Mesenchymal stem cell (in vitro differentiated cells and primary cell): ENCODE data around the gene RASL10A.

Source experiments
- DNase-seq: peaks from one replicate; pipeline ENCODE4 v3.0.0-alpha.2; 2013
- H2AFZ ChIP-seq: one replicate; pipeline ENCODE4 v1.6.1; 2013; ENCODE audit warnings: low read depth, mild to moderate bottlenecking, control low read depth, inconsistent platforms, low read length, moderate library complexity
- H2AK5ac ChIP-seq: 2 replicates; pipeline ENCODE4 v1.6.1; 2013; ENCODE audit warnings: low read length, moderate library complexity, mild to moderate bottlenecking, inconsistent platforms; ENCODE audit not compliant: severe bottlenecking
- H2BK120ac ChIP-seq: one replicate; pipeline ENCODE4 v1.6.1; 2013; ENCODE audit warnings: low read depth, mild to moderate bottlenecking, inconsistent platforms, low read length, moderate library complexity
- H2BK12ac ChIP-seq, 2 experiments: one replicate each; pipeline ENCODE4 v1.6.1; 2013; ENCODE audit warnings: inconsistent platforms in 2 of 2, low read length in 2 of 2, mild to moderate bottlenecking in 2 of 2, moderate library complexity in 2 of 2, control low read depth in 1 of 2
- H2BK15ac ChIP-seq: one replicate; pipeline ENCODE4 v1.6.1; 2013; ENCODE audit warnings: mild to moderate bottlenecking, low read depth, inconsistent platforms; ENCODE audit not compliant: poor library complexity, severe bottlenecking
- H2BK5ac ChIP-seq: 2 replicates; pipeline ENCODE4 v1.6.1; 2013; ENCODE audit warnings: low read depth, mild to moderate bottlenecking, low read length, control low read depth, inconsistent platforms; ENCODE audit not compliant: poor library complexity, severe bottlenecking
- H3K14ac ChIP-seq, 2 experiments: one replicate each; pipeline ENCODE4 v1.6.1; 2013; ENCODE audit warnings: inconsistent platforms in 2 of 2, low read length in 2 of 2, control low read depth in 1 of 2, mild to moderate bottlenecking in 1 of 2, moderate library complexity in 1 of 2
- H3K18ac ChIP-seq, 2 experiments: one replicate each; pipeline ENCODE4 v1.6.1; 2013; ENCODE audit warnings: inconsistent platforms in 2 of 2, low read length in 2 of 2, control low read depth in 1 of 2, low read depth in 1 of 2, mild to moderate bottlenecking in 1 of 2
- H3K23ac ChIP-seq, 2 experiments: one replicate each; pipeline ENCODE4 v1.6.1; 2013; ENCODE audit warnings: inconsistent platforms in 2 of 2, low read length in 2 of 2, mild to moderate bottlenecking in 2 of 2, moderate library complexity in 2 of 2, control low read depth in 1 of 2
- H3K27ac ChIP-seq: 2 replicates; pipeline ENCODE4 v1.5.1; 2013; ENCODE audit warnings: mild to moderate bottlenecking, moderate library complexity, low read length, control low read depth, inconsistent platforms; ENCODE audit not compliant: poor library complexity, severe bottlenecking
- H3K27me3 ChIP-seq, 2 experiments: 2 replicates each; pipeline versions ENCODE4 v1.6.1 to v1.7.0; 2013; ENCODE audit warnings: low read length in 2 of 2, mild to moderate bottlenecking in 2 of 2, moderate library complexity in 2 of 2, control low read depth in 1 of 2, inconsistent platforms in 1 of 2; ENCODE audit not compliant: control insufficient read depth in 1 of 2, insufficient read depth in 1 of 2
- H3K36me3 ChIP-seq, 2 experiments: 2 replicates each; pipeline versions ENCODE4 v1.6.1 to v1.7.0; 2013; ENCODE audit warnings: low read length in 2 of 2, control low read depth in 1 of 2, inconsistent platforms in 1 of 2, low read depth in 1 of 2, mild to moderate bottlenecking in 1 of 2; ENCODE audit not compliant: insufficient read depth in 2 of 2, control insufficient read depth in 1 of 2
- H3K4ac ChIP-seq, 2 experiments: one replicate each; pipeline ENCODE4 v1.6.1; 2013; ENCODE audit warnings: inconsistent platforms in 2 of 2, low read length in 2 of 2, mild to moderate bottlenecking in 2 of 2, moderate library complexity in 2 of 2, control low read depth in 1 of 2, low read depth in 1 of 2
- H3K4me1 ChIP-seq: 2 replicates; pipeline ENCODE4 v1.6.1; 2013; ENCODE audit warnings: low read depth, low read length, control low read depth; ENCODE audit not compliant: control insufficient read depth, insufficient read depth
- H3K4me2 ChIP-seq: 2 replicates; pipeline ENCODE4 v1.6.1; 2013; ENCODE audit warnings: low read length, mild to moderate bottlenecking, inconsistent platforms; ENCODE audit not compliant: poor library complexity, severe bottlenecking
- H3K4me3 ChIP-seq, 2 experiments: 2 replicates each; pipeline versions ENCODE4 v1.5.1 to v1.7.0; 2013; ENCODE audit warnings: low read length in 2 of 2, mild to moderate bottlenecking in 2 of 2, control low read depth in 1 of 2, low read depth in 1 of 2; ENCODE audit not compliant: insufficient read depth in 1 of 2
- H3K79me1 ChIP-seq: replicated peaks from 2 replicates; pipeline ENCODE4 v1.6.1; 2013; ENCODE audit warnings: mild to moderate bottlenecking, control low read depth, low read length, inconsistent platforms; ENCODE audit not compliant: poor library complexity, severe bottlenecking
- H3K9ac ChIP-seq: 2 replicates; pipeline ENCODE4 v1.7.0; 2013; ENCODE audit warnings: mild to moderate bottlenecking, low read length, moderate library complexity
- H3K9me3 ChIP-seq: 2 replicates; pipeline ENCODE4 v1.7.0; 2013; ENCODE audit warnings: mild to moderate bottlenecking, low read length; ENCODE audit not compliant: control insufficient read depth
- H4K8ac ChIP-seq: one replicate; pipeline ENCODE4 v1.6.1; 2013; ENCODE audit warnings: inconsistent platforms, mild to moderate bottlenecking, low read length, moderate library complexity
- H4K91ac ChIP-seq: one replicate; pipeline ENCODE4 v1.6.1; 2013; ENCODE audit warnings: mild to moderate bottlenecking, low read length, inconsistent platforms
- WGBS: methylation state at CpG from one replicate; pipeline ENCODE4 v1.1.7; 2013; ENCODE audit warnings: mixed read lengths; 5-methylcytosine and 5-hydroxymethylcytosine counted together

Gene RASL10A

DNA sequence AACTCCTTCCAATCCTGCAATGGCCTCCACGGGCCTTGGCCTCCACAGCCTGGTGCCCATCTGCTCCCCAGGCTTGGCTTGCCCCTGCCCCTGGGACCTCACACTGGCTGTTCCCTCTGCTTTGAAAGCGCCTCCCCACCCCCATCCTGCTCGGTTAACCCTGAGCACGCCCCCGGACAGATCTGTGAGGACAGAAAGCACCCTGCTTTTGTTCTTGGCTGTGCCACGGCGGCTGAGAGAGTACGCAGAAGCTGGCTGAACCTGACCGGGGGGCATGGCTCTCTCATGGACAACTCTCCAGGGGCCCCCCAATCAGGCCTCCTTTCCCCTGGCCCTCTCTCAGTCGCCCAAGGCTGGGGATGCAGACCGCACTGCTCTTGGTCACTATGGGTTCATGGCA, 20.2 kb upstream of the RASL10A start:
- peaks cover 54 to 97% of the 10 kb centered on the region in 2 experiments for H3K36me3 ChIP-seq
- DNase-seq, result no peak
- no peaks in the 10 kb centered on the region for H3K27me3 ChIP-seq
- no peak overlapping the region for H2AK5ac ChIP-seq
- H3K4me3 ChIP-seq, result no peak overlapping the region
- H3K79me1 ChIP-seq, result peaks cover 6% of the 10 kb centered on the region
- no peak overlapping the region for H2BK5ac ChIP-seq
- no peak overlapping the region for H3K14ac ChIP-seq
- H3K23ac ChIP-seq, result no peak overlapping the region
- H4K8ac ChIP-seq, result no peak overlapping the region
- H2AFZ ChIP-seq, result no peak overlapping the region
- no peak overlapping the region for H3K4ac ChIP-seq
- H2BK12ac ChIP-seq, result no peak overlapping the region
- H4K91ac ChIP-seq, result no peak overlapping the region
- no peak overlapping the region for H3K4me2 ChIP-seq
- H3K4me1 ChIP-seq, result peaks cover 24% of the 10 kb centered on the region
- H3K18ac ChIP-seq, result no peak overlapping the region
- H3K27ac ChIP-seq, result no peak overlapping the region
- no peaks in the 10 kb centered on the region for H3K9me3 ChIP-seq
- 95% methylated on average over 11 of the region's 11 CpGs for WGBS
- H2BK15ac ChIP-seq, result no peak overlapping the region
- no peak overlapping the region for H2BK120ac ChIP-seq
- H3K9ac ChIP-seq, result no peak overlapping the region

DNA sequence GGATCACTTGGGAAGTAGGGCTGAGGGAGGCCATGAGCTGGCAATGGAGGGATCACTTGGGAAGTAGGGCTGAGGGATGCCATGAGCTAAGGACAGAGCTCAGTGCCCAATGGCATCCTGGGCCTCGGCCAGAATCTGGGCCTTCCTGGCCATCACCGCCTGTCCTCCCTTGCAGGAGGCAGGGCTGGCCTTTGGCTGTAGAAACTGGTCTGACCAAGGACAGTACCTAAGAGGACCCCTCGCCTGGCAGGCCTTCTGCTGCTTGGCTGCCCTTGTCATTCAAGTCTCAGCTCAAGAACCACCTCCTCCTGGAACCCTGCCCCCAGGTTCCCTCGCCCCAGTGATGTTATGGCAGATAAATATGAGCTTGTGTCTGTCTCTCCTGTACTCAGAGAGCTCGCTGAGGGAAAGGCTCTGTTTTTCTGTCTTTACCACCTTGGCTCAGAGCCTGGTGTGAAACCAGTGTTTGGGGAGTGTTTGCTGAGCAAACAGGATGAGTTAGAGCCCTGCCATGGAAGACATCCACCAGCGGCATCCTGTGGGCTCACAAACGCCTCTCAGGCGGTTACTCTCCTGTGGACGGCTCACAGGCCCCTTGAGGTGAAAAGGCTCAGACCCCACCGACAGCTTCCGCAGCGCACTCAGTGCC, 19.3 kb upstream of the RASL10A start:
- H3K9me3 ChIP-seq, result no peaks in the 10 kb centered on the region
- no peak overlapping the region for H3K4me3 ChIP-seq
- WGBS, result 98% methylated on average over 12 of the region's 12 CpGs
- peaks cover 2% of the 10 kb centered on the region for H3K79me1 ChIP-seq
- H2AK5ac ChIP-seq, result no peak overlapping the region
- no peaks in the 10 kb centered on the region for H3K27me3 ChIP-seq
- no peak overlapping the region for H3K9ac ChIP-seq
- peaks cover 47 to 97% of the 10 kb centered on the region in 2 experiments for H3K36me3 ChIP-seq
- H3K4ac ChIP-seq, result no peak overlapping the region
- H2AFZ ChIP-seq, result no peak overlapping the region
- no peak for DNase-seq
- no peak overlapping the region for H2BK120ac ChIP-seq
- no peak overlapping the region for H3K4me2 ChIP-seq
- H3K23ac ChIP-seq, result no peak overlapping the region
- H3K27ac ChIP-seq, result no peak overlapping the region
- no peak overlapping the region for H2BK15ac ChIP-seq
- peaks cover 31% of the 10 kb centered on the region for H3K4me1 ChIP-seq
- H4K8ac ChIP-seq, result no peak overlapping the region
- H3K18ac ChIP-seq, result no peak overlapping the region
- no peak overlapping the region for H4K91ac ChIP-seq
- no peak overlapping the region for H2BK5ac ChIP-seq
- H2BK12ac ChIP-seq, result no peak overlapping the region
- H3K14ac ChIP-seq, result no peak overlapping the region

DNA sequence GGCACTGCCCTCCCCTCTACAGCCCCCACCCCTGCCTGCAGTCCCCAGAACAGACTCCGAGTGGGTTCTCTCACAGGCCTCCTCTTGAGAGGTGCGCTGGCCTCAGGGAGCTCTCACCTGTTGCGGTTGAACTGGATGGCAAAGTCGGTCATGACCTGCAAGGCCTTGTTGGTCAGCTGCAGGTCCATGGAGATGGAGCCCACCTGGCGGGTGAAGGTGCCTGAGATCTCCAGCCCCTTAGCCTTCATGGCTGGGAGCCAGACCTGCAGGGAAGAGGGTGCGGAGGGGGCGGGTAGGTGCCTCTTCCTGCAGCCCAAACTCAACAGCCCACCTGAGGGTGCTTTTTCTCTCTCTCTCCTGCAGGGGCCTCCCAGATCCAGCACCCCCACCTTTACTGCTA, 18.7 kb upstream of the RASL10A start:
- H3K23ac ChIP-seq, result no peak overlapping the region
- no peak overlapping the region for H4K91ac ChIP-seq
- peaks cover 46 to 97% of the 10 kb centered on the region in 2 experiments for H3K36me3 ChIP-seq
- no peak overlapping the region for H2BK120ac ChIP-seq
- WGBS, result 98% methylated on average over 5 of the region's 7 CpGs
- H3K27ac ChIP-seq, result no peak overlapping the region
- H3K4ac ChIP-seq, result no peak overlapping the region
- no peak overlapping the region for H3K9ac ChIP-seq
- no peak overlapping the region for H3K4me3 ChIP-seq
- H4K8ac ChIP-seq, result no peak overlapping the region
- peaks cover 2% of the 10 kb centered on the region for H3K79me1 ChIP-seq
- H2BK5ac ChIP-seq, result no peak overlapping the region
- H3K9me3 ChIP-seq, result no peaks in the 10 kb centered on the region
- H2AK5ac ChIP-seq, result no peak overlapping the region
- peaks cover 36% of the 10 kb centered on the region for H3K4me1 ChIP-seq
- no peak overlapping the region for H3K18ac ChIP-seq
- H2BK15ac ChIP-seq, result no peak overlapping the region
- DNase-seq, result no peak
- no peak overlapping the region for H2BK12ac ChIP-seq
- no peak overlapping the region for H3K4me2 ChIP-seq
- H2AFZ ChIP-seq, result no peak overlapping the region
- H3K14ac ChIP-seq, result no peak overlapping the region
- H3K27me3 ChIP-seq, result no peaks in the 10 kb centered on the region

DNA sequence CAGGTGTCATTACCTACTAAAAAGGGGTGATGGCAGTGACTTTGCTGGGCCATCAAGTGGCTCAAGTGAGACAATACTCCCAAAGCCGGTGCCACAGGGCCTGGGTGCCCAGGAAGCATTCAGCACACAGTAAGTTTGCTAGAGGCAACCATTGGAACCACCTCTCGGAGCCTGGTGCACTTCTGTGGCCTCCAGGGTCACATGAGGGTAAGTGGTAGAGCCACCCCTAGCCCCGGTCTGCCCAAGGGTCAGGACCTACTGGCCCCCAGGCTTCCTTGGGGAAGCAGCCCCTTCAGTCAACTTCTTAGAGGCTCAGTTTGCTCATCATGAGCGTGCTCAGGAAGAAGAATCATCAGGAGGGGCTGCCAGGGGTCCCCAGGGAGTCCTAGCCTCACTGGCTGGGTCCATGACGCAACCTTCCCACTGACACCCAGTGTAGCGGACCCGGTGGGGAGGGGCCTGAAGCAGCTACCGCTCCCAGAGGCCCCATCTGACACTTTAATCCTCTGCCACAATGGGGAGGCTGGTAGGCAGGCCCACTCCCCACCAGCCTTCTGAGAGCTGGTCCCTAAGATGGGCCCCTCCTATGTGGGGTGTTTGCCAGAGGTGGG, 17.5 kb upstream of the RASL10A start:
- Histone ChIP-seq H3K23ac (no peak overlapping the region), H4K8ac (no peak overlapping the region), H2AK5ac (no peak overlapping the region), H3K4me1 (peaks cover 41% of the 10 kb centered on the region), H2BK120ac (no peak overlapping the region), H3K9ac (no peak overlapping the region), H2AFZ (no peak overlapping the region), H2BK5ac (no peak overlapping the region), H3K4me2 (no peak overlapping the region), H3K27ac (no peak overlapping the region), H3K27me3 (no peaks in the 10 kb centered on the region), H3K79me1 (peaks cover 2% of the 10 kb centered on the region), H4K91ac (no peak overlapping the region), H3K18ac (no peak overlapping the region), H3K4ac (no peak overlapping the region), H3K4me3 (no peak overlapping the region), H3K9me3 (no peaks in the 10 kb centered on the region), H2BK15ac (no peak overlapping the region), H2BK12ac (no peak overlapping the region), H3K14ac (no peak overlapping the region), H3K36me3 (peaks cover 39 to 97% of the 10 kb centered on the region in 2 experiments)
- no peak for DNase-seq
- WGBS, result 93% methylated on average over 7 of the region's 8 CpGs
